T-helper 1 cell treated with Interleukin-12 subunit alpha and Interleukin-12 subunit beta and Interleukin-4 antibody, amounts not matched to agents 30 ng/mL and 1 ng/mL, for 36 hours (primary cell): ENCODE data around the gene CBX6. TPM values are rescaled to one million over a fixed set of nuclear protein-coding genes. Genes with fewer than 3 reads are reported as not detected.
"Not testable (repeated sequence)": the region's sequence is repeated elsewhere in the genome, so short reads cannot be mapped to it uniquely, and the experiment has no call there.

Source experiments
- intact Hi-C: fragments of 100-400 bp; cut with micrococcal nuclease; formaldehyde crosslinking; loops from one replicate; pipeline ENCODE4 v1.15.1; 2024
- total RNA-seq: library from RNA; stranded (reverse); gene quantifications from 2 replicates; pipeline ENCODE4 v1.2.3, GENCODE V29; 2022

CBX6 gene
- total RNA-seq: 96.2 and 99.5 TPM in 2 replicates

GRCh38 chr22:38872172-38872830, at the start of gene CBX6:
TSS of gene CBX6 (minus strand) at chr22:38872216. CDS start at chr22:38872190, 26 bp downstream.
- intact Hi-C loops: loop anchor here (1.0 to 5.0 kb wide), 7 partner anchors 113 to 650 kb away; partner anchors contain the start of genes ATF4, CBX7, GTPBP1 and RPL3

- intact Hi-C loops: no loop called here
These were observed 49.8 kb upstream of the CBX6 start for GRCh38 chr22:38921806-38922205.

- intact Hi-C loops: no loop called here
These were observed 49.1 kb upstream of the CBX6 start for GRCh38 chr22:38921120-38921519.

GRCh38 chr22:38919631-38920190, 47.7 kb upstream of the CBX6 start:
- intact Hi-C loops: no loop called here

- intact Hi-C loops: no loop called here
These were observed 39.4 kb upstream of the CBX6 start for GRCh38 chr22:38911434-38911833.

- intact Hi-C loops: no loop called here
These were observed 35.8 kb upstream of the CBX6 start for GRCh38 chr22:38907767-38908166.

- intact Hi-C loops: no loop called here
These were observed 34.0 kb upstream of the CBX6 start for GRCh38 chr22:38906052-38906451.

- intact Hi-C loops: not testable (repeated sequence)
These were observed 32.1 kb upstream of the CBX6 start for GRCh38 chr22:38904052-38904617.

- intact Hi-C loops: no loop called here
These were observed 29.2 kb upstream of the CBX6 start for GRCh38 chr22:38901111-38901641.

GRCh38 chr22:38900677-38901076, 28.7 kb upstream of the CBX6 start:
- intact Hi-C loops: no loop called here

GRCh38 chr22:38891256-38891655, 19.2 kb upstream of the CBX6 start:
- intact Hi-C loops: no loop called here

- intact Hi-C loops: no loop called here
These were observed 18.4 kb upstream of the CBX6 start for GRCh38 chr22:38890377-38890776.

GRCh38 chr22:38886333-38886732, 14.3 kb upstream of the CBX6 start:
- intact Hi-C loops: no loop called here

GRCh38 chr22:38882972-38883622, 11.1 kb upstream of the CBX6 start:
- intact Hi-C loops: no loop called here

- intact Hi-C loops: no loop called here
These were observed 10.2 kb upstream of the CBX6 start for GRCh38 chr22:38881997-38882879.

GRCh38 chr22:38881464-38881871, 9.5 kb upstream of the CBX6 start:
- intact Hi-C loops: no loop called here

- intact Hi-C loops: no loop called here
These were observed 7.9 kb upstream of the CBX6 start for GRCh38 chr22:38879961-38880360.

GRCh38 chr22:38879108-38879729, 7.2 kb upstream of the CBX6 start:
- intact Hi-C loops: no loop called here

- intact Hi-C loops: no loop called here
These were observed 6.0 kb upstream of the CBX6 start for GRCh38 chr22:38878001-38878400.

GRCh38 chr22:38874529-38875222, 2.7 kb upstream of the CBX6 start:
- intact Hi-C loops: loop anchor here (5.0 kb wide), 2 partner anchors 218 to 648 kb away; partner anchors contain the start of gene ATF4
